Measurements from ENCODE around the gene ICAM2.
A peak's percentile ranks its signal among the peaks of the same experiment; 100 is the strongest.

Gene ICAM2

DNA sequence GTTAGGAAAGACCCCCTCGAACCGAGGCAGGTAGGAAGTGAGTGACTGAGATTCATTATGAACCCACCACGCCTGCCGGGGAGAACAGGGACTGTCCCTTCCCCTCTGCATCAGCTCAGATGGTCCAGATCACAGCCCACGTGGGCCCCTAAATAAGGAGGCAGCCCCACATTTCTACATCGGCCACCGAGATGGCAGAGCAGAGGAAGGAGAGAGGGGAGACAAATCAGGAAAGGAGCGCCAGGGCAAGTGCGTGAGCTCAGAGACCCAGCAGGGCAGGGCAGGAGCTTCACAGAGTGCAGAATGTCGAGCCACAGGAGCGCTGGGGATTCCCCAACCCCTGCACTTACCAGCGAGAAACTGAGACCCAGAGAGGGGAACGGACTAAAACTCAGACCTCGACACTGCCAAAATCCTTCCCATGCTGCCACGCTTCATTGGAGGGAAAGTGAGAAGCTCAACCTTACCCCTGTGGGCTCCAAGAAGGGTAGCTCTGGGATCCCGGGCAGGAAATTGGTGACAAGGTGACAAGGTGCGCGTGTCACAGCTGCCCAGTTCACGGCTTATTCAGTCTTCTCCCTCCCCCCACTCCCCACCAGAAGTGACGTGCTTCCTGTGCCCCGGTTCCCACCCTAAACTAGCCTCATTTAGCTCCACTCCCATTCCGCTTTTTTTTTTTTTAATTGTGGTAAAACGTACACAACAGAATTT, at the start of gene ICAM2:
TSS of gene ICAM2 (minus strand) at position 578 of the 711 bp plus-strand sequence. CDS start 13,942 bp downstream, outside the sequence.
- H3K4me3 ChIP-seq (ENCODE audit: low read depth, low read length): peak within 1 kb of the TSS; percentile 23
- no peak for DNase-seq (ENCODE audit: low read depth)

DNA sequence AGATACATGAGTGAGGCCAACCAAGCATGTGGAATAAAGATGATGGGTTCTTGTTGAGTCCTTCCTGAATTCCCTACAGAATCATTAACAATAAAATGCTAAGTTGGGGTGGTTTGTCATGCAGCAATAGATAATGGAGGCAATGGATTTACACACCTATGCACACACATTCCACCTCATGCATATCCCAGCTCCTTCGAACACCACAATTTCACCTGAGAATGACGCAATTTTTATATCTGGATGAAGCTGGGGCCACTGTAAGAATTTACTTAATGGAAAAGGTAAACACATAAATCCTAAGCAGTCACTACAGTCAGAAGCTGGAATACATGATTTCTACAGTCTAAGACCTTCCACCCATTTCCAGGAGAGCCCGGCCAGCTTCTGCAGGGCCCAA, 49.8 kb upstream of the ICAM2 start:
- H3K4me3 ChIP-seq (ENCODE audit: low read depth, low read length): no peak overlapping the region
- DNase-seq (ENCODE audit: low read depth): no peak

DNA sequence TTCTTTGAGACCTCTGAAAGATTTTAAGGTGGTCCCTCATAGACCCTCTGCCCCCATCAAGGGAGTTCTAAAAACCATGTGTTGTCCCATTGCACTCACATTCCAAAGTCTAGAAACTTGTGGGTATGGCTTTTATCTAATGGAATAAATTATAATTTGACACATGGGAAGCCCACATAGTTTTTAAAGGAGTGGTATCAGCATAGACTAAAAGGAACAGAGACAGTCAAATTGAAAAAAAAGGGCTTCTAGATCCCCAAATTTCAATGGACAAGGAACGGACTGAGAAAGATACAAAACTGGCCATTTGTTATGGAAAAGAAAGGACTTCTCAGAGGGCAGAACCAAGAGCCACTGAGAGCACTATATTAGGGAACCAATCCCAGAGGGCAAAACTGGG, 48.7 kb upstream of the ICAM2 start:
- no peak for DNase-seq (ENCODE audit: low read depth)
- no peak overlapping the region for H3K4me3 ChIP-seq (ENCODE audit: low read depth, low read length)

DNA sequence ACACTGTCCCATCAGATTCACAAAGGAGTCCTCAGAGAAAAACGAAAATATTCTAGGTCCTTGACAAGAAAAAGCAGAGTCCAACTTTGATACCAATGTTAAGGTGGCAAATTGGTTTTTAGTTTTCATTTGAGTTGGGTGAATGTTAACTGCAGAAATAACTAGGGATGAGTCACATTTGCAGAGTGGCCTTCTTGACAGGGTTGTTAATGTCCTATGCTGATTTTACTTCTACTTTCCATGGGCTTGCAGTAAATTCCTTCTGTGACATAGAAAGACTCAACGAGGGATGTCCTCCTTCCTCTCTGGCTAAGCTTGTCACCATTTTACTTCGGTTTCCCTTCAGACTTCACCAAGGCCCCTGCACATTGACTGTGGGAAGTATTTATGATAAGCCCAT, 47.2 kb upstream of the ICAM2 start:
- H3K4me3 ChIP-seq (ENCODE audit: low read depth, low read length): no peak overlapping the region
- no peak for DNase-seq (ENCODE audit: low read depth)

DNA sequence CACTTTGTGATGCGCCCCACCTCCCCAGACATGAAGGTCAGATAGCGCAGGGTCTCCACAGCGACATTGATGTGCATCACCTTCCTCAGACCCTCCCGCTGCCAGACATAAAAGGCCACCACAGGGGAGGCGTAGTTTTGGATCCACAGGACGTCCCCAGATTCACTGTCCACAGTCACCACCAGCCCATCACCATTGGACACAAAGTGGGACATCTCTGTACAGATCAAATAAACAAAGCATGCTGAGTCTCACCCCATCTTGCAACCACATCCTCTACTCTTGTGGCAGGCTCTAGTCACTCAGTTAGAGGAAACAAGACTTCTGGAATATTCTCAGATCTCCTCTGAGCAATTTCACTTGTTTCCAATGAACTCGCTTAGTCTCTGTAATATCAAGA, 46.3 kb upstream of the ICAM2 start:
- no peak for DNase-seq (ENCODE audit: low read depth)
- no peak overlapping the region for H3K4me3 ChIP-seq (ENCODE audit: low read depth, low read length)

DNA sequence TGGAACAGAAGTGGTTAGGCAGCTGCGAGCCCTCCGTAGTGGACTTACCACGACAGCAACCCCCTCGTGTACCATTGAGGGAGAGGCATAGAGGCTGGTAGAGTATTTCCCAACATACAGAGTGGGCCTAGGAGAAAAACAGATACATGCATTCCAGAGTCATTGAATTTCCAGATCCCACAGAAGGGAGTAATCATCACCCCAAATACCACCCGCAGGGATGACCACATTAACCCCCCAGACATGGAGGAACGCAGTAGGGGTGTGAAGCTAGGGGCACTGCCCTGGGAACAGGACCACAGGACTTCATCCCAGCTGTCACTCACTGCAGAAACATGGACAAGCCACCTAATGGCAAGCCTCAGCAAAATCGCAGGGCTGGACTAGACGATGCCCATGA, 44.7 kb upstream of the ICAM2 start:
- no peak for DNase-seq (ENCODE audit: low read depth)
- H3K4me3 ChIP-seq (ENCODE audit: low read depth, low read length): no peak overlapping the region

DNA sequence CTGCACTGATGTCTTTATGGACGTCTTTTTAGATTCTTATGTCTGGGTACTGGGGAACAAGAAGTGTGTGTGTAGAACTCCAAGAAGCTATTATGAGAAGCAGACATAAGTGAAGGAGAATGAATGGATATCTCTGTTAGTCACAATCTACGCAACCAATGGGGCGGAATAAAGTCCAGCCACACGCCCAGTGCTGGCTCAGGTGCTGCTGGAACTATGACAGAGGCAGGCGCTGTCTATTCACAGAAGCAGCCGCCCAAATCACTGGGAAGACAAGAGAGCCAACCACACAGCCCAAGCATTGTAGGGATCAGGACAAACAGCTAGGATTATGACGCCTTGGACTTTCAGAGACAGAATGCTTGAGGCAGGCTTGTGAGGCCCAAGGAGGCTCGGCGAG, 43.9 kb upstream of the ICAM2 start:
- no peak overlapping the region for H3K4me3 ChIP-seq (ENCODE audit: low read depth, low read length)
- no peak for DNase-seq (ENCODE audit: low read depth)

DNA sequence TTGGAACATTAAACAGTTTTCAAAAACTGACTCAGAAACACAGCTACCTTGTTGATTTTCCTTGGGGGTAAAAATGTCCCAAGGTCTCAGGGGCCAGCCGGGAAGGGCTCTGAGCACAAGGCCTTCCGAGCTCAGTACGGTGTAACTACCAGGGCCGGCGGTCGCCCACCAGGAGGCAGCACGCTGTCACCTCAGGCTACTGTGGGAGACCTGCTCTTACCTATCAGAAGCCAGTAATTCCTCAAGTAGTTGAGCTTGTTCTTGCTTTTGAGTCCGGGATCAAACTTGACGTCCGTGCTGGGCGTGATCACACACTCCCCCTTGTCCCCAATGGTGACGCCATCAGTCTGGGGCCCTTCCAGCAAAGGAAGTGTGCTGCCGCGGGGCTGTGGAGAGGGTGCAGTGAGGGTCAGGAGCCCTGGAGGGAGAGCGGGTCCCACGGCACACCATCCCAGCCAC, 43.4 kb upstream of the ICAM2 start:
- DNase-seq (ENCODE audit: low read depth): no peak
- no peak overlapping the region for H3K4me3 ChIP-seq (ENCODE audit: low read depth, low read length)

DNA sequence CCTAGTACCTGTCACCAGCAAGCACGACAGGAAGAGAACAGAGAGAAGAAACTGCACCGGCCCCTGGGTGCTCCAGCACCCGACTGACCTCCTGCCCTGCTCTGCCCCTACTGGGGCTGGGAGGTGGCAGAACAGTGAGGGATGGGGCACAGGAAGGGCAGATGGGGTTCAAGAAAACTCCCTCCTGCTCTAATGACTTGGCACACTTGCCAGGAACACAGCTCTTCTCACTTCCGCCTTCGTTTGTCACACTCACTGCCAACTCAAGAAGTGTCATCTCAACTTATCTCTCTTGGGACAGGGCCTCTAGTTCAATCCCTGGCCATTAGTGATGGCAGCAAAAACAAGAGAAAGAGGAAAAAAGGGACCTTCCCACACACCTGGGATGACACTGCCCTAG, 42.7 kb upstream of the ICAM2 start:
- no peak overlapping the region for H3K4me3 ChIP-seq (ENCODE audit: low read depth, low read length)
- no peak for DNase-seq (ENCODE audit: low read depth)

DNA sequence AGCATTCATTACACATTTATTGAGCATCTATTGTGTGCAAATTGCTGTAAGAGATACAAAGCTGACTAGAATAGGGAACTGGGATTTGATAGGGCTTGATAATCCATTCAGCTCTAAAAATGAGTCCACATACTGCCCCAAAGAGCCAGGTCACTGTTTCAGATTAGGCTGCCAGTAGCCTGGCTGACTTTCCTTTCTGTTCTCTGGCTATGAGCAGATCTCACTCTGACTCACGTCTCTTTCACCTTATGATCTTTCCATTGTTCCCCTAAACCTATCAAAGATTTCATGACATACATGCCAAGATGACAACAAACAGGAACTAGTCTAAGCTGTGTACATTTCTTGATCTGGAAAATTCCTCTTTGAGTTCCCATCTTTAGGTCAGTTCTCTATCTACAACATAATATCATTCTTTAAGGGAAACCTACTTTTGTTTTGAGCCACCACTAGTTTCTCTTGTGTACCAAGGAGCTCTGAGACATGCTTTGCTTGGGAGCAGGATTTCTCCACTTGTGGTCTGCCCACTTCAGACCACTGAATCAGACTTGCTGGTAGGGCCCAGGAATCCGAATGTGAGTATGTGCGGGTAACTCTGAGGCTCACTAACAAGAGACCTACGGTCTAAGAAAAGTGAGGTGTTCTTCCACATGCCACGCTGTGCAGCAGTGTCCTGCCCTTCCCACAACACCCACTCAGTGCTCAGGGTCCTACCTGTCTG, 40.9 kb upstream of the ICAM2 start:
- H3K4me3 ChIP-seq (ENCODE audit: low read depth, low read length): no peak overlapping the region
- no peak for DNase-seq (ENCODE audit: low read depth)

DNA sequence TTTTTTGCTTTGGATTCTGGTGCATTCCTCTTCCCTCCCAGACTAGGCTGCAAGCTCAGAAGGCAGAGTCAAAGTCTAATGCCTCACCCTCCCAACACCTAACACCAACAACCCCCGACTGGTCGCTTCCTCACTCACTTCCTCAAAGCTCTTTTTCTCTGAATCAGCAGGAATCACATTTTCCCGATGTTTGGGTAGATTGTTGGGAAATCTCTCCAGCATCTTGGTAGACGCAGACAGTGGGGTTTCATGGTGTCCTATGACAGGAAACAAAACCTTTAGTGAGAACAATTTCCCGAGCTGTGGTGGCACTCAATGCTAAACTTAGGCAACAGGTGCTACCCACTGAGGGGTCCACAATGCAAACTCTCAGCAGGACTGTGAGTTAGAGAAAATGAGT, 39.9 kb upstream of the ICAM2 start:
- DNase-seq (ENCODE audit: low read depth): no peak
- H3K4me3 ChIP-seq (ENCODE audit: low read depth, low read length): no peak overlapping the region

DNA sequence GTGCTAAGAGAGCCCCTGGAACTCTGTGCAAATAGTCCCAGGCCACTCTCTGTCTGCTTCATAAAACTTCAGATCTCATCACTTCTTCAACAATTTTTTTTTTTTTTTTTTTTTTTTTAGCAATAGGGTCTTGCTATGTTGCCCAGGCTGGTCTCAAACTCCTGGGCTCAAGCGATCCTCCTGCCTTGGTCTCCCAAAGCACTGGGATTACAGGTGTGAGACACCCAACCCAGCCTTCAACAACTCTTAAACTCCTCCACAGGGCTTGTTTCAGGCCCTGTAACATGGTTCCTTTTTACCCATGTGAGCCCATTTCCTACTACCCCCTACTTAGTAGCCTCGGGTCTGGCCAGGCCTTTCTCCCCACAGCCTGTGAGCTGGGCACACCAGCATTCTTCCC, 39.3 kb upstream of the ICAM2 start:
- no peak for DNase-seq (ENCODE audit: low read depth)
- no peak overlapping the region for H3K4me3 ChIP-seq (ENCODE audit: low read depth, low read length)

DNA sequence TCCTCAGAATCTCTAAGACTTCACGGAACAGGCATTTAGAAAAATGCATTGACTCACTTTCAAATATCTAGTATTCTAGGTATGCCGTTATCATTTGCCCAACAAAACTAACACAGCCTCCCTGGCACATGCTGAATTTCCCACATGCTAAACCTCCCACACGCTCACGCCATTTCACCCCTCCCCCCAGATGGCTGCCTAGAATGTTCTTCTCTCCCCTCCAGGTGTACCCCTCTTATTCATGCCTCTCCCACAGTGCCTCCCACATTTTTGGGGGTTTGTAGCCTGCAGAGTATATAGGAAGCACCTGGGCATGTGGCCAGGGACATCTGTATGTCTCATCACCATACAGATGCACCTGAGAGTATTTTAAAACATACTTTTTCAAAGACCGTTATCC, 38.2 kb upstream of the ICAM2 start:
- DNase-seq (ENCODE audit: low read depth): no peak
- H3K4me3 ChIP-seq (ENCODE audit: low read depth, low read length): no peak overlapping the region

DNA sequence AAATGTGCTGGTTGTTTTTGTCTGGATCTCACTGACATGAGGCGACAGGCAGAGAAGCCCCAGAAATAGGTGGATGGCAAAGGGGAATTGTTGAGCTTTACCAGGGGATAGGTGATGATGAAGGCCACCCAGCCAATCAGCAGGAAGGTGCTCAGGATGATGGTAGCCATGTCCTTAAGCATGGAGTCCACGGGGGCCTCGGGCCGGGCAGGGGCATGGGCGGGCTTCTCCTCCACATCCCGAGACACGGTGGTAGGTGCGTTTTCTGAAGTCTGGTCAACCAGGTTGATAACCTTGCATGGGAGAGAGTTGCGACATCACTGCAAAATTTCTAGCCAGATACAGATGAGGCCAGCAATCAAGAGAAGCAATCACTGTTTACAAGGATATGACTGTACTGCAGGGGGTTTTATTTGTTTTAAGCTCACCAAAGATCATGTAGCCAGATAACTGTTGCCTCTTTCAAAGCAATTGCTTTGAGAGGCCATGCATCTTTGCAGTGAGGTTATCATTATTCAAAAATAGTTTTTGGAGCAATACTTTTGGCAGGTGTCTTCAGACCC, 37.3 kb upstream of the ICAM2 start:
- DNase-seq (ENCODE audit: low read depth): no peak
- no peak overlapping the region for H3K4me3 ChIP-seq (ENCODE audit: low read depth, low read length)

DNA sequence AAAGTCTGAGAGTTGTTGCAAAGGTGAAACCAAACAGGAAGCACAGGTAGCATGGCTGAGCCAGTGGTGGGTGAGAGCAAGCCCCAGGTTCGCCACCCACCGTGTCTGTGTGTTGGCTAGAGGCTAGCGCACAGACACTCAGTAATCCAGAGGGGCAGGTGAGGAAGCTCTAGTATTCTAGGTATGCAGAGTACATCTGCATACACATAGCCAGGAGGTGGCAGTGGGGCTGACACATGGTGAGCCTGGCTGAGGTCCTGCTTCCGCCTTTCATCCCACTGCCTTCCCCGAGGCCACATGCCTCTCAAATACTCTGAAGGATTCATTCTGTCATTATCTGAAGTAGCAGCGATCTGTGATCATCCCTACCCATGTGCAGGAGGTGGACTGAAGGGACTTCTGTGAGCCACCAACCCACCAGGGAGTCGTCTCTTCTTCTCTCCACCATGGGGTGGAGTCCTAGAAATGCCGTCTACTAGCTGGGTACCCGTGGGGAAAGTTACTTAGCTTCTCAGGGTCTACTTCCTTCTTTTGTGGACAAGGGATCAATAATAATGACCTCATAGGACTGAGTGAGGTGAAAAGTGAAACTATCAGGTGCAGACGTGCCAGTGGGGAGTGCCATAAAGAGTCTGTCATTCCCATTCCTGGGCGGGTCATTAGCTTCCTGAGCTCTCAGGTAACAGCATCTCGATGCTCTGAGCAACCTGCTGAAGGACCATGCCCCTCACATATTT, 36.0 kb upstream of the ICAM2 start:
- H3K4me3 ChIP-seq (ENCODE audit: low read depth, low read length): no peak overlapping the region
- DNase-seq (ENCODE audit: low read depth): no peak

DNA sequence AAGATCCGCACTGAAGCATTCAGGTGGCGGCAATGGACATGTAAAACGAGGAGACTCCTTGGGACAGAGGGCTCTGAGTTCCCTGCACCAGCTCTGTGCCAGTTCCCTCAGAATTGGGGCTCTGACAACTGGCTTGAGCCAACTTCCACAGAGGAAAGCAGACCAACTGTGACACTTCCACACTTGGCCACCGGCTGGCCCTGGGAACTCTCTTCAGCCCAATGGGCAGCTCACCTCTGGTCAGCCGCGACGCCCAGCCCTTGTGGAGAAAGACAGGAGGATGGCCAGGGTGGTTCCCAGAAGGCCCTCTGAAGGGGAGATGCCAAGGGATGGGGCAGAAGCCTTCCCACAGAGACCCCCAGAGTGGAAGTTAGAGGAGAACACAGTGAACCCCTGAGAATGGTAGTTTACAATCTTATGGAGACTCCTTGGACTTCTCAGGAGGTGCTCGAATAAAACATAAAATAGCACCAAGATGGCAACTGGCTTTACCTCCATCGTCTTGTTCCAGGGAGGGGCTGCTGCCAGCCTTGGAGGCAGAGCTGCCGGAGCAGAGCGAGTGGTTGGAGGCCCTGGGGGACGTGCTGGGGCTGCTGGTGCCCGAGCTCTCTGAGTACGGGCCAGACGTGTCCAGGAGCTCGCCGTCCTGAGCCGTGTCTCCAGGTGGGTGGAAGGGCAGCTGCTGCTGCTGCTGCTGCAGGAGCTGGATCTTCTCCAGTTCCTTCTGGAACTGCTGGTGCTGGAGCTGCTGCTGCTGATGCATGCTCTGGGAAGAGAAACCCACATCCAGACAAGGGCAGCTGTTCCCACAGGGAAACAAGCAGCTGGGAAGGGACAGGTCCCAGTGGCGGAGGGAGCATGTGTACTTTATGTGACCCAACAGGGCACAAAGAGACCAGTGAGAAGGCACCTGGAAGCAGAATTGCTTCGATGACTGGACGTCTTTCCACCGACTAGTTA, 35.0 kb upstream of the ICAM2 start:
- no peak for DNase-seq (ENCODE audit: low read depth)
- no peak overlapping the region for H3K4me3 ChIP-seq (ENCODE audit: low read depth, low read length)

DNA sequence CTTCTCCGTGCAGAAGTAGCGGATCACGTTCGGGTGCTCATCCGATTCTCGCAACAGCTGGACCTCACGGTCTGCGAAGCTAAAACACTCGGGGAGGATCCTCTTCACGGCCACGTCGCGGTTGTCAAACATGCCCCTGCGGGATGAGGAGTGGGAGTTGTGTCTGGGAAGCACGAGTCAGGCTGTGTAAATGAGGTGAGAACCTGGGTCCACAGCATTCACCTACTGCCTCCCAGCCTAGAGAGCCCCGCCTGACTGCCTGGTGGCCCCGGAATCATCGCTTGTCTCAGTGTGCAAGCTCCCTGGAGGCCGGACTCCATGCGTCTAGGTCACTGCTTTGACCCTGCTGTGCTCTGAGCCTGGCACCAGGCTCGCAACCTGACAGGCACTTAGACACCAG, 33.9 kb upstream of the ICAM2 start:
- H3K4me3 ChIP-seq (ENCODE audit: low read depth, low read length): no peak overlapping the region
- no peak for DNase-seq (ENCODE audit: low read depth)

DNA sequence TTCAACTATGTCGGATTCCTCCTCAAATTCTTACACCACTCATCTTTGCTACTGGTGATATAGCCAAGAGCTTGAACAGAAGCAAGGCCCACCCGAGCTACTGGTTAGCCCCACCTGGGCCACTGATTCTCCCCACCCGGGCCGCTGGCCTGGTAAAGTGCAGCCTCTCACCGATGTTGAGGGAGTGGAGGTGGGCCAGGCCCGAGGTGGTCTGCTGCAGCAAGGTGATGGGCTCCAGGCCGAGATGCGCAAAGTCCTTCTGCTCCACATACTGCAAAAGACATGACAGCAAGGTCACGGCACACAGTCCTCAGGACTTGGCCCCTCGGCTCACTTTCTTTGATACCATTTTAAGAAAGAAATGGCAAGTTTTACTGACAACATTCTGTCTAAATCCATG, 32.7 kb upstream of the ICAM2 start:
- no peak for DNase-seq (ENCODE audit: low read depth)
- no peak overlapping the region for H3K4me3 ChIP-seq (ENCODE audit: low read depth, low read length)

DNA sequence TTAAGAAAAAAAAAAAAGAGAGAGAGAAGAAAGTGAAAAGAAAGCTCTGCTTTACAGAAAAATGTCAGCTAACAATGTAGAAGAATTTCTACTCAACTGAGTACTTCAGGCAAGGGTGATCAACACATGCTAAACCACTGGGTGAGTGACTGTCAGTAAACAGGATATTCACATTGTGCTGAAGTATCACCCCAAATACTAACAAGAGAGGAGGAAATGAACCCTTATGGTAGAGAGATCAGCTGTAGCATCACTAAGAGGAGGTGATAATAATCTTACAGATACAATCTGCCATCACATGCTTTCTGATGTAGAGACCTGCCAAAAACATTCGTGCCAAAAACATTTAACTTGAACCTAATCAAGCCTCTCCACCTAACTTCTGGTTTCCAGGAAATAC, 30.7 kb upstream of the ICAM2 start:
- no peak for DNase-seq (ENCODE audit: low read depth)
- H3K4me3 ChIP-seq (ENCODE audit: low read depth, low read length): no peak overlapping the region
